GM12878 (cell line): ENCODE measurements around the gene PRSS56. TPM values are rescaled to one million over a fixed set of nuclear protein-coding genes. Genes with fewer than 3 reads are reported as not detected.

Source experiments
- ATAC-seq: fragments of 200-7000 bp; cut with Tn5 transposase; 3 replicates; pipeline ENCODE4 v1.9.1; 2020; ENCODE audit warnings: mild to moderate bottlenecking, moderate library complexity
- BruUV-seq: library from RNA; stranded (reverse); fragments of 400-500 nt; replicated peaks from 2 replicates; lab custom pipeline; 2021; lab: Mats Ljungman, UMichigan
- CTCF ChIA-PET: fragments of 300-600 bp; sonication (Branson Sonifier 250); formaldehyde crosslinking; extraction: SDS; loops from one replicate; lab custom pipeline; 2021; ENCODE audit warnings: inconsistent platforms; lab: Yijun Ruan, JAX
- POLR2A ChIA-PET: fragments of 350-600 bp; formaldehyde crosslinking; extraction: SDS; loops from one replicate; lab custom pipeline; 2021; ENCODE audit warnings: inconsistent platforms; lab: Charles Lee
- RAD21 ChIA-PET: fragments of 300-600 bp; sonication (Branson Sonifier 250); formaldehyde crosslinking; loops from one replicate; lab custom pipeline; 2023; ENCODE audit warnings: antibody characterized with exemption; ENCODE audit not compliant: unreplicated experiment; lab: Charles Lee
- SMC1A ChIA-PET: fragments of 300-600 bp; sonication (Branson Sonifier 250); formaldehyde crosslinking; loops from one replicate; lab custom pipeline; 2023; ENCODE audit not compliant: unreplicated experiment, uncharacterized antibody; lab: Charles Lee
- DNase-seq: peaks from one replicate; pipeline ENCODE4 v3.0.0-alpha.2; 2011; ENCODE audit warnings: low read depth, low spot score
- FAIRE-seq: peaks from 3 replicates; lab custom pipeline; 2011; peaks lifted over from hg19 to GRCh38; lab: Jason Lieb, UNC
- H2AFZ ChIP-seq: 2 replicates; pipeline ENCODE4 v1.6.0; 2011; ENCODE audit warnings: low read depth, low read length, control low read depth; ENCODE audit not compliant: control insufficient read depth
- H3K27ac ChIP-seq: 2 replicates; pipeline ENCODE4 v1.5.1; 2011; ENCODE audit warnings: control low read depth; ENCODE audit not compliant: control insufficient read depth, insufficient read depth
- H3K27me3 ChIP-seq, 2 experiments: replicated peaks in 1 of 2; 2 replicates each; pipeline versions ENCODE4 v1.6.0 to v1.6.1; 2011; ENCODE audit warnings: low read length in 1 of 2; ENCODE audit not compliant: control insufficient read depth in 2 of 2, insufficient read depth in 2 of 2
- H3K36me3 ChIP-seq, 2 experiments: 2 replicates each; pipeline ENCODE4 v1.5.1; 2011; ENCODE audit warnings: low read length in 1 of 2; ENCODE audit not compliant: control insufficient read depth in 2 of 2, insufficient read depth in 2 of 2
- H3K4me1 ChIP-seq: 2 replicates; pipeline ENCODE4 v1.6.1; 2011; ENCODE audit warnings: mild to moderate bottlenecking, low read length, moderate library complexity, mixed read lengths; ENCODE audit not compliant: control insufficient read depth, insufficient read depth
- H3K4me2 ChIP-seq: 2 replicates; pipeline ENCODE4 v1.6.0; 2011; ENCODE audit warnings: control low read depth; ENCODE audit not compliant: control insufficient read depth, insufficient read depth
- H3K4me3 ChIP-seq: fragments of 200-600 bp; sonication (generic); 2 replicates; pipeline ENCODE4 v1.5.1; 2016
- H3K79me2 ChIP-seq: 2 replicates; pipeline ENCODE4 v1.6.0; 2011; ENCODE audit warnings: low read length; ENCODE audit not compliant: control insufficient read depth, insufficient read depth
- H3K9ac ChIP-seq: 2 replicates; pipeline ENCODE4 v1.8.0; 2011; ENCODE audit warnings: low read length, control low read depth, mixed read lengths; ENCODE audit not compliant: control insufficient read depth, insufficient read depth
- H3K9me3 ChIP-seq: replicated peaks from 3 replicates; pipeline ENCODE4 v1.5.1; 2011; ENCODE audit warnings: mild to moderate bottlenecking, low read length; ENCODE audit not compliant: control insufficient read depth, insufficient read depth
- H4K20me1 ChIP-seq: 2 replicates; pipeline ENCODE4 v1.6.0; 2011; ENCODE audit not compliant: control insufficient read depth, insufficient read depth
- BACH1 ChIP-seq: fragments of 450-650 bp; IDR thresholded peaks from 2 replicates; pipeline ENCODE4 v1.6.1; 2017; ENCODE audit warnings: mild to moderate bottlenecking, borderline replicate concordance
- CBX3 ChIP-seq: fragments of 200-600 bp; sonication (generic); IDR thresholded peaks from 2 replicates; pipeline ENCODE4 v1.6.1; 2016; ENCODE audit warnings: low read depth, borderline replicate concordance
- NFYA ChIP-seq: IDR thresholded peaks from 2 replicates; pipeline ENCODE4 v1.6.1; 2011; ENCODE audit warnings: low read depth, mild to moderate bottlenecking, low read length, improper control_type of control experiment, borderline replicate concordance
- NR2C2 ChIP-seq: IDR thresholded peaks from 2 replicates; pipeline ENCODE4 v1.6.1; 2011; ENCODE audit warnings: borderline replicate concordance, low read depth; ENCODE audit not compliant: control insufficient read depth, insufficient read length
- ZNF687 ChIP-seq: fragments of 450-650 bp; IDR thresholded peaks from 2 replicates; pipeline ENCODE4 v1.6.1; 2017; ENCODE audit warnings: mild to moderate bottlenecking, moderate library complexity
- WGBS: methylation state at CpG from one replicate; pipeline ENCODE4 v1.1.6; 2016; ENCODE audit warnings: low lambda C conversion rate; ENCODE audit not compliant: insufficient replicate concordance, insufficient coverage; ENCODE audit errors: missing lambda C conversion rate; 5-methylcytosine and 5-hydroxymethylcytosine counted together
- in situ Hi-C: fragments of 300-500 bp; cut with MboI; formaldehyde crosslinking; loops from 9 replicates; pipeline ENCODE4 v1.14.3; 2018; ENCODE audit warnings: mixed read lengths
- intact Hi-C: fragments of 100-400 bp; cut with micrococcal nuclease; formaldehyde crosslinking; loops from one replicate; pipeline ENCODE4 v1.14.2; 2022; ENCODE audit not compliant: unreplicated experiment
- polyA plus RNA-seq, 11 experiments: library from polyadenylated mRNA; depleted of rRNA in 4 of 11; unstranded in 6 of 11; stranded (reverse) in 5 of 11; fragments of >200 nt; fragmentation: Nextera tagmentation in 4 of 11; fragmentation: Illumina TruSeq in 1 of 11; extraction: Ambion mirVana in 4 of 11; extraction: Trizol in 1 of 11; gene quantifications; 1 replicate in 1 of 11; 2 replicates in 10 of 11; pipeline versions ENCODE4 v1.2.1 to v1.2.3, GENCODE V29; 2011 to 2016; ENCODE audit warnings: inconsistent platforms in 2 of 11, missing spikeins in 2 of 11, low read depth in 1 of 11
- total RNA-seq, 4 experiments: library from RNA; depleted of rRNA in 3 of 4; stranded (reverse); fragments of >200 nt in 3 of 4; fragmentation: Illumina TruSeq in 1 of 4; extraction: Trizol in 1 of 4; gene quantifications; 2 replicates each; pipeline versions ENCODE4 v1.2.1 to v1.2.3, GENCODE V29; 2013 to 2021
- TF ChIP-seq, protein P1 (sequence below): IDR thresholded peaks from 2 replicates; pipeline ENCODE4 v1.6.1; 2011; ENCODE audit warnings: mild to moderate bottlenecking, low read depth, low read length, moderate library complexity; ENCODE audit not compliant: insufficient replicate concordance

The PRSS56 gene
- total and polyA plus RNA-seq, 10 of the 15 experiments (the other 5 are each of a cell fraction or from before 2014, with no cell fraction given): not detected

GRCh38 chr2:232563580-232563979, 43.4 kb downstream of the PRSS56 start:
- intact Hi-C loops (no loop called here), in situ Hi-C loops (no loop called here)
- BruUV-seq: no TSS peak
- Histone ChIP-seq H2AFZ (no peak overlapping the region), H3K27me3 (no peaks in the 10 kb centered on the region), H3K79me2 (no peaks in the 10 kb centered on the region), H3K9me3 (no peaks in the 10 kb centered on the region), H3K27ac (no peak overlapping the region), H3K36me3 (peaks cover 9 to 41% of the 10 kb centered on the region in 2 experiments), H3K4me3 (no peak overlapping the region), H4K20me1 (no peaks in the 10 kb centered on the region), H3K4me2 (no peak overlapping the region), H3K4me1 (peaks cover 4% of the 10 kb centered on the region; the same call in 1 of the 2 replicates), H3K9ac (no peak overlapping the region)
- CTCF ChIA-PET: interaction anchor here (1.4 to 1.6 kb wide), 2 partner anchors 9 to 25 kb away, joined by 4 to 5 read pairs; partner anchors contain the start of gene CHRNG
- POLR2A ChIA-PET: interaction anchor here (0.6 to 1.0 kb wide), 5 partner anchors 8 to 704 kb away, joined by 3 to 5 read pairs (median 3); partner anchors contain the start of genes EIF4E2 and TIGD1
- DNase-seq (no peak), ATAC-seq (0 out of 3 replicates have a peak, but pooled peaks have one; percentile 20), FAIRE-seq (no peak)
- WGBS: 47% methylated on average over 3 of the region's 3 CpGs
- RAD21 ChIA-PET: no interaction called here
- SMC1A ChIA-PET: no interaction called here
- no peak for TF ChIP-seq NR2C2
- TF ChIP-seq CBX3: no peak
- TF ChIP-seq BACH1: no peak
- TF ChIP-seq NFYA: no peak
- TF ChIP-seq, protein P1, sequence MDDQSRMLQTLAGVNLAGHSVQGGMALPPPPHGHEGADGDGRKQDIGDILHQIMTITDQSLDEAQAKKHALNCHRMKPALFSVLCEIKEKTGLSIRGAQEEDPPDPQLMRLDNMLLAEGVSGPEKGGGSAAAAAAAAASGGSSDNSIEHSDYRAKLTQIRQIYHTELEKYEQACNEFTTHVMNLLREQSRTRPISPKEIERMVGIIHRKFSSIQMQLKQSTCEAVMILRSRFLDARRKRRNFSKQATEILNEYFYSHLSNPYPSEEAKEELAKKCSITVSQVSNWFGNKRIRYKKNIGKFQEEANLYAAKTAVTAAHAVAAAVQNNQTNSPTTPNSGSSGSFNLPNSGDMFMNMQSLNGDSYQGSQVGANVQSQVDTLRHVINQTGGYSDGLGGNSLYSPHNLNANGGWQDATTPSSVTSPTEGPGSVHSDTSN: no peak
- no peak for TF ChIP-seq ZNF687
